ENCODE measurements around the gene KBTBD6.

DNA sequence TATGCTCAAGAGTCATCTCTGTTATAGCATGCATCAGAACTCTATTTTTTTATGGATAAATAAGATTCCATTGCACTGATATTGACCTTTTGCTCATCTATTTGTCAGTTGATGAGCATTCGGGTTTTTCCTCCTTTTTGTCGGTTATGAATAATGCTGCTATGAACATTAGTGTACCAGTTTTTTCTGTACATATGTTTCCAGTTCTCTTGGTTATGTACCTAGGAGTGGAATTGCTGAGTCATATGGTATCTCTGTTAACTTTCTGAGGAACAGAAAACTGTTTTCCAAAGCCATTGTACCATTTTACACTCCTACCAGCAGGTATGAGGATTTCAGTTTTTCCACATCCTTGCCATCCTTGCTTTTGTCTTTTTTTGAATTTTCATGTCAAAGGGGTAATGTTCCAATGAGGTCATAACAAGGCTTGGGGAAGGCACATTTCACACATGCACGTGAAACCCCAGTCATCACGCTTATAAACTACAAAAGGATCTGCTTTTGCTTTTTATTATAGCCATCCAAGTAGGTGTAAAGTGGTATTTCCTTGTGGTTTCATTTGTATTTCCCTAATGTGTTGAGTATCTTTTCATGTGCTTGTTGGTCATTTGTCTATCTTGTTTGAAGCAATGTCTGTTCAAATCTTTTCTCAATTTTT lies 47.1 kb upstream of the KBTBD6 start:
- TF ChIP-seq, protein P1, sequence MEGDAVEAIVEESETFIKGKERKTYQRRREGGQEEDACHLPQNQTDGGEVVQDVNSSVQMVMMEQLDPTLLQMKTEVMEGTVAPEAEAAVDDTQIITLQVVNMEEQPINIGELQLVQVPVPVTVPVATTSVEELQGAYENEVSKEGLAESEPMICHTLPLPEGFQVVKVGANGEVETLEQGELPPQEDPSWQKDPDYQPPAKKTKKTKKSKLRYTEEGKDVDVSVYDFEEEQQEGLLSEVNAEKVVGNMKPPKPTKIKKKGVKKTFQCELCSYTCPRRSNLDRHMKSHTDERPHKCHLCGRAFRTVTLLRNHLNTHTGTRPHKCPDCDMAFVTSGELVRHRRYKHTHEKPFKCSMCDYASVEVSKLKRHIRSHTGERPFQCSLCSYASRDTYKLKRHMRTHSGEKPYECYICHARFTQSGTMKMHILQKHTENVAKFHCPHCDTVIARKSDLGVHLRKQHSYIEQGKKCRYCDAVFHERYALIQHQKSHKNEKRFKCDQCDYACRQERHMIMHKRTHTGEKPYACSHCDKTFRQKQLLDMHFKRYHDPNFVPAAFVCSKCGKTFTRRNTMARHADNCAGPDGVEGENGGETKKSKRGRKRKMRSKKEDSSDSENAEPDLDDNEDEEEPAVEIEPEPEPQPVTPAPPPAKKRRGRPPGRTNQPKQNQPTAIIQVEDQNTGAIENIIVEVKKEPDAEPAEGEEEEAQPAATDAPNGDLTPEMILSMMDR (IDR thresholded peaks at IDR 0.05 in 8 of 11, conservative IDR thresholded peaks at IDR 0.05 in 3 of 11) = no peak
- no peak for TF ChIP-seq POLR2A (IDR thresholded peaks at IDR 0.05)

All from spleen (tissue), 7 donors.